ENCODE measurements around the gene BCHE.

BCHE gene

GRCh38 chr3:165852191-165852590, 15.0 kb upstream of the BCHE start:
- no peak overlapping the region for H3K4me3 ChIP-seq (ENCODE audit: low read depth, low read length)
- TF ChIP-seq CTCF (IDR thresholded peaks at IDR 0.05; ENCODE audit: low read depth, low read length): no peak
- in situ Hi-C loops (cut with HindIII; ENCODE audit: low sequenced_read_pairs): no loop called here
- no peak for DNase-seq (ENCODE audit: low read depth, low spot score)

GRCh38 chr3:165846056-165846455, 8.8 kb upstream of the BCHE start:
- no peak overlapping the region for H3K4me3 ChIP-seq (ENCODE audit: low read depth, low read length)
- in situ Hi-C loops (cut with HindIII; ENCODE audit: low sequenced_read_pairs): no loop called here
- TF ChIP-seq CTCF (IDR thresholded peaks at IDR 0.05; ENCODE audit: low read depth, low read length): no peak
- DNase-seq (ENCODE audit: low read depth, low spot score): no peak

DNA sequence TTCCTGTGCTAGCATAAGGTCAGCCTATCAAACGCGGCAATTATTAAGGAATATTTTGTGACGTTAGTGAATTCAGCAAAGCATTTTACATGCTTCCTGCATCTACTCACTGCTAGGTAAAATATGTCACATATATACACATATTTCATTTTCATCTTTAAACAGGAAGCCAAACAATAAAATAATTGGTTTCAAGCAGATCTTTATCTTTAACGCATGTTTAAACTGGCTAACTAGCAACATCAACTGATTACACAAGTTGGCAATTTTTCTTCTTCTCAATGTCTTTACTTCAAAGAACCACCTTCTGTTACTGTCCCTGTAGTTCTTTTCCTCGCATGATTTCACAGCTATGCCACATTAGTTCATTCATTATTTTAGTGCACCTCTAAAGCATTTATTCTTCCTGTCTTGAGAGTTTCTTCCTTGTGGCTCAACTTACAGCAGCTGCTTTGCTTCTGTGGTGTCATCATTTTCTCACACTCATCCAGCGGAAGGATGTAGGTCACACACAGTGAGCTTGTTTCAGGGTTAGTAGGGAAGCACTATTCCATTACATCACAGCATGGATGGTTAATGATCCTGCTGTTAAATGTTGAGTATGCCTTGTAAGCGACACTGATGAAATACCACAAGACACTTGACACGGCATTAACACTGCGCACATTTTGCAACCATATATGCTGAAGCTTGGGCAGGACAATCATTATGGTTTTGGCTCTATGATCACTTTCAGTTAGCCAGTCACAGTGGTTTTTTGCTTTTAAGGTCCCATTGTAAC, 2.3 kb upstream of the BCHE start:
- no peak for DNase-seq (ENCODE audit: low read depth, low spot score)
- in situ Hi-C loops (cut with HindIII; ENCODE audit: low sequenced_read_pairs): no loop called here
- no peak overlapping the region for H3K4me3 ChIP-seq (ENCODE audit: low read depth, low read length)
- no peak for TF ChIP-seq CTCF (IDR thresholded peaks at IDR 0.05; ENCODE audit: low read depth, low read length)

DNA sequence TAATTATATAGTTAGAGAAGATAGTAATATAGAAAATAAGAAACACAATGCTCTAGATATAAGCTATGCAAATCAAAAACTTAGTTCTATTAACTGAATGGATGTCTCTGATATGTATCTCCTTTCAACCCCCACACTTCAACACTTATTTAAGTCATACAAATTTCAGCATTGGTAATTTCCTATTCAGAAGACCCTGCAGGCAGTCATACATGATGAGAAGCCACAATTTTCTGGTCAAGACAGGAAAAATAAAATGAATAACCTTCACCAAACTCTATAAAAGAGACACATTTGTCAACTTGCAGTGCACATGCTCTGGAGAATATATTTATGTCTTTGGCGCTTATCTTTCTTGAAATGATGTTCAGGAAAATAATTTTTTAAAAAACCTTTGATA, 578 bp upstream of the BCHE start:
- no peak for DNase-seq (ENCODE audit: low read depth, low spot score)

DNA sequence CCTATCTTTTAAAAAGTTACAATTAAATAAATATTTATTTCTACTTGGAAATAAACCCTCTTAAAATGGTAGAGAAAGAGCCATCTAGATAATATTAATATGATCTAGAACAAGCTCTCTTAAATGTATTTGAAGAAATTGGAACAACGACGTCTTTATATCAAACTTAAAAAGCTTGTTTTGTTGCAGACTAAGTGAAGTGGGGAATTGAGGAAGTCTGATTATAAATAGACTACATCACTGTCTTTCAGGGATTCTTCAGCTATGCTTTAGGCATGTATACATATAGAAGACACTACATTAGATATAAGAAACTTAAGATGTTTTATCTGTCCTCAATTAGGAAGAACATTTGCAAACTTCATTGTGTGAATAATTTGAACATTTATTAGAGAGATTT, 1.8 kb downstream of the BCHE start:
- no peak for TF ChIP-seq CTCF (IDR thresholded peaks at IDR 0.05; ENCODE audit: low read depth, low read length)
- in situ Hi-C loops (cut with HindIII; ENCODE audit: low sequenced_read_pairs): no loop called here

More for the DNA sequence above, 578 bp upstream of the BCHE start:
- no peak for TF ChIP-seq CTCF (IDR thresholded peaks at IDR 0.05; ENCODE audit: low read depth, low read length)
- in situ Hi-C loops (cut with HindIII; ENCODE audit: low sequenced_read_pairs): no loop called here
- no peak overlapping the region for H3K4me3 ChIP-seq (ENCODE audit: low read depth, low read length)

GRCh38 chr3:165830746-165831145, 6.5 kb downstream of the BCHE start:
- no peak overlapping the region for H3K4me3 ChIP-seq (ENCODE audit: low read depth, low read length)
- in situ Hi-C loops (cut with HindIII; ENCODE audit: low sequenced_read_pairs): no loop called here
- no peak for DNase-seq (ENCODE audit: low read depth, low spot score)
- TF ChIP-seq CTCF (IDR thresholded peaks at IDR 0.05; ENCODE audit: low read depth, low read length): no peak

More for the DNA sequence above, 1.8 kb downstream of the BCHE start:
- H3K4me3 ChIP-seq (ENCODE audit: low read depth, low read length): no peak overlapping the region
- no peak for DNase-seq (ENCODE audit: low read depth, low spot score)

Data from astrocyte of the spinal cord (primary cell).